ENCODE data around the gene LAMA2.

The LAMA2 gene

GRCh38 chr6:128857806-128858205, 25.1 kb upstream of the LAMA2 start:
- Histone ChIP-seq H3K27ac (ENCODE audit: insufficient read depth in 1 of 2, low read depth in 1 of 2, low read length in 2 of 2, poor library complexity in 1 of 2, severe bottlenecking in 2 of 2) (no peak overlapping the region), H3K36me3 (ENCODE audit: control insufficient read depth in 4 of 4, insufficient read depth in 4 of 4, low read length in 3 of 4) (no peaks in the 10 kb centered on the region), H3K4me1 (ENCODE audit: control extremely low read depth in 1 of 4, control insufficient read depth in 4 of 4, insufficient read depth in 4 of 4, low read length in 3 of 4) (no peaks in the 10 kb centered on the region), H3K27me3 (replicated peaks in 2 of 5; ENCODE audit: control insufficient read depth in 4 of 5, insufficient read depth in 5 of 5, low read length in 4 of 5) (no peaks in the 10 kb centered on the region), H3K9me3 (ENCODE audit: control extremely low read depth in 1 of 5, control insufficient read depth in 4 of 5, insufficient read depth in 2 of 5, low read depth in 1 of 5, low read length in 4 of 5) (no peaks in the 10 kb centered on the region), H3K4me3 (ENCODE audit: control insufficient read depth in 1 of 7, extremely low read depth in 1 of 7, insufficient read depth in 4 of 7, low read depth in 2 of 7, low read length in 6 of 7) (no peak overlapping the region)
- DNase-seq: no peak
- ChIA-PET POLR2A (no interaction called here), CTCF (no interaction called here)
- WGBS (ENCODE audit: insufficient coverage): 67% methylated on average over 5 of the region's 5 CpGs

- Histone ChIP-seq H3K27me3 (replicated peaks in 2 of 5; ENCODE audit: control insufficient read depth in 4 of 5, insufficient read depth in 5 of 5, low read length in 4 of 5) (no peaks in the 10 kb centered on the region), H3K9me3 (ENCODE audit: control extremely low read depth in 1 of 5, control insufficient read depth in 4 of 5, insufficient read depth in 2 of 5, low read depth in 1 of 5, low read length in 4 of 5) (no peaks in the 10 kb centered on the region), H3K27ac (ENCODE audit: insufficient read depth in 1 of 2, low read depth in 1 of 2, low read length in 2 of 2, poor library complexity in 1 of 2, severe bottlenecking in 2 of 2) (no peak overlapping the region), H3K4me3 (ENCODE audit: control insufficient read depth in 1 of 7, extremely low read depth in 1 of 7, insufficient read depth in 4 of 7, low read depth in 2 of 7, low read length in 6 of 7) (no peak overlapping the region), H3K4me1 (ENCODE audit: control extremely low read depth in 1 of 4, control insufficient read depth in 4 of 4, insufficient read depth in 4 of 4, low read length in 3 of 4) (no peaks in the 10 kb centered on the region), H3K36me3 (ENCODE audit: control insufficient read depth in 4 of 4, insufficient read depth in 4 of 4, low read length in 3 of 4) (no peaks in the 10 kb centered on the region)
- ChIA-PET CTCF (no interaction called here), POLR2A (no interaction called here)
- no peak for DNase-seq
- WGBS (ENCODE audit: insufficient coverage): no CpG with 5 or more reads among the region's 1 CpG
Observed at GRCh38 chr6:128860782-128861181, 22.2 kb upstream of the LAMA2 start.

- Histone ChIP-seq H3K4me3 (ENCODE audit: control insufficient read depth in 1 of 7, extremely low read depth in 1 of 7, insufficient read depth in 4 of 7, low read depth in 2 of 7, low read length in 6 of 7) (no peak overlapping the region), H3K27me3 (replicated peaks in 2 of 5; ENCODE audit: control insufficient read depth in 4 of 5, insufficient read depth in 5 of 5, low read length in 4 of 5) (no peaks in the 10 kb centered on the region), H3K4me1 (ENCODE audit: control extremely low read depth in 1 of 4, control insufficient read depth in 4 of 4, insufficient read depth in 4 of 4, low read length in 3 of 4) (no peaks in the 10 kb centered on the region), H3K36me3 (ENCODE audit: control insufficient read depth in 4 of 4, insufficient read depth in 4 of 4, low read length in 3 of 4) (no peaks in the 10 kb centered on the region), H3K27ac (ENCODE audit: insufficient read depth in 1 of 2, low read depth in 1 of 2, low read length in 2 of 2, poor library complexity in 1 of 2, severe bottlenecking in 2 of 2) (no peak overlapping the region), H3K9me3 (ENCODE audit: control extremely low read depth in 1 of 5, control insufficient read depth in 4 of 5, insufficient read depth in 2 of 5, low read depth in 1 of 5, low read length in 4 of 5) (no peaks in the 10 kb centered on the region)
- CTCF ChIA-PET: no interaction called here
- POLR2A ChIA-PET: no interaction called here
- DNase-seq: no peak
Observed at GRCh38 chr6:128863983-128864382, 19.0 kb upstream of the LAMA2 start.

GRCh38 chr6:128870746-128871145, 12.2 kb upstream of the LAMA2 start:
- Histone ChIP-seq H3K27me3 (replicated peaks in 2 of 5; ENCODE audit: control insufficient read depth in 4 of 5, insufficient read depth in 5 of 5, low read length in 4 of 5) (no peaks in the 10 kb centered on the region), H3K36me3 (ENCODE audit: control insufficient read depth in 4 of 4, insufficient read depth in 4 of 4, low read length in 3 of 4) (no peaks in the 10 kb centered on the region), H3K4me1 (ENCODE audit: control extremely low read depth in 1 of 4, control insufficient read depth in 4 of 4, insufficient read depth in 4 of 4, low read length in 3 of 4) (no peaks in the 10 kb centered on the region), H3K27ac (ENCODE audit: insufficient read depth in 1 of 2, low read depth in 1 of 2, low read length in 2 of 2, poor library complexity in 1 of 2, severe bottlenecking in 2 of 2) (no peak overlapping the region), H3K9me3 (ENCODE audit: control extremely low read depth in 1 of 5, control insufficient read depth in 4 of 5, insufficient read depth in 2 of 5, low read depth in 1 of 5, low read length in 4 of 5) (no peaks in the 10 kb centered on the region), H3K4me3 (ENCODE audit: control insufficient read depth in 1 of 7, extremely low read depth in 1 of 7, insufficient read depth in 4 of 7, low read depth in 2 of 7, low read length in 6 of 7) (no peak overlapping the region)
- ChIA-PET POLR2A (no interaction called here), CTCF (interaction anchor here (0.6 kb wide), 1 partner anchor 501 kb away, joined by 3 read pairs; no protein-coding TSS in a partner anchor)
- 97% methylated on average over 3 of the region's 3 CpGs for WGBS (ENCODE audit: insufficient coverage)
- no peak for DNase-seq

- POLR2A ChIA-PET: no interaction called here
- Histone ChIP-seq H3K27ac (ENCODE audit: insufficient read depth in 1 of 2, low read depth in 1 of 2, low read length in 2 of 2, poor library complexity in 1 of 2, severe bottlenecking in 2 of 2) (no peak overlapping the region), H3K36me3 (ENCODE audit: control insufficient read depth in 4 of 4, insufficient read depth in 4 of 4, low read length in 3 of 4) (no peaks in the 10 kb centered on the region), H3K27me3 (replicated peaks in 2 of 5; ENCODE audit: control insufficient read depth in 4 of 5, insufficient read depth in 5 of 5, low read length in 4 of 5) (no peaks in the 10 kb centered on the region), H3K9me3 (ENCODE audit: control extremely low read depth in 1 of 5, control insufficient read depth in 4 of 5, insufficient read depth in 2 of 5, low read depth in 1 of 5, low read length in 4 of 5) (no peaks in the 10 kb centered on the region), H3K4me3 (ENCODE audit: control insufficient read depth in 1 of 7, extremely low read depth in 1 of 7, insufficient read depth in 4 of 7, low read depth in 2 of 7, low read length in 6 of 7) (no peak overlapping the region), H3K4me1 (ENCODE audit: control extremely low read depth in 1 of 4, control insufficient read depth in 4 of 4, insufficient read depth in 4 of 4, low read length in 3 of 4) (no peaks in the 10 kb centered on the region)
- no peak for DNase-seq
- CTCF ChIA-PET: no interaction called here
Observed at GRCh38 chr6:128874863-128875262, 8.1 kb upstream of the LAMA2 start.

GRCh38 chr6:128882560-128882959, 378 bp upstream of the LAMA2 start:
- no peaks in the 10 kb centered on the region for H3K36me3 ChIP-seq (ENCODE audit: control insufficient read depth in 4 of 4, insufficient read depth in 4 of 4, low read length in 3 of 4)
- H3K9me3 ChIP-seq (ENCODE audit: control extremely low read depth in 1 of 5, control insufficient read depth in 4 of 5, insufficient read depth in 2 of 5, low read depth in 1 of 5, low read length in 4 of 5): no peaks in the 10 kb centered on the region
- H3K4me3 ChIP-seq (ENCODE audit: control insufficient read depth in 1 of 7, extremely low read depth in 1 of 7, insufficient read depth in 4 of 7, low read depth in 2 of 7, low read length in 6 of 7): no peak overlapping the region
- CTCF ChIA-PET: no interaction called here
- WGBS (ENCODE audit: insufficient coverage): 64% methylated on average over 2 of the region's 2 CpGs
- no peak for DNase-seq
- H3K27me3 ChIP-seq (replicated peaks in 2 of 5; ENCODE audit: control insufficient read depth in 4 of 5, insufficient read depth in 5 of 5, low read length in 4 of 5): peaks cover 4 to 25% (median 12%) of the 10 kb centered on the region in 5 experiments
- no peaks in the 10 kb centered on the region for H3K4me1 ChIP-seq (ENCODE audit: control extremely low read depth in 1 of 4, control insufficient read depth in 4 of 4, insufficient read depth in 4 of 4, low read length in 3 of 4)
- no peak overlapping the region for H3K27ac ChIP-seq (ENCODE audit: insufficient read depth in 1 of 2, low read depth in 1 of 2, low read length in 2 of 2, poor library complexity in 1 of 2, severe bottlenecking in 2 of 2)
- POLR2A ChIA-PET: no interaction called here

- H3K9me3 ChIP-seq (ENCODE audit: control extremely low read depth in 1 of 5, control insufficient read depth in 4 of 5, insufficient read depth in 2 of 5, low read depth in 1 of 5, low read length in 4 of 5): no peaks in the 10 kb centered on the region
- POLR2A ChIA-PET: no interaction called here
- 80% methylated on average over 1 of the region's 2 CpGs for whole genome bisulfite sequencing (ENCODE audit: insufficient coverage)
- H3K27ac ChIP-seq (ENCODE audit: insufficient read depth in 1 of 2, low read depth in 1 of 2, low read length in 2 of 2, poor library complexity in 1 of 2, severe bottlenecking in 2 of 2): no peak overlapping the region
- no peaks in the 10 kb centered on the region for H3K4me1 ChIP-seq (ENCODE audit: control extremely low read depth in 1 of 4, control insufficient read depth in 4 of 4, insufficient read depth in 4 of 4, low read length in 3 of 4)
- peaks cover 4 to 25% (median 12%) of the 10 kb centered on the region in 5 experiments for H3K27me3 ChIP-seq (replicated peaks in 2 of 5; ENCODE audit: control insufficient read depth in 4 of 5, insufficient read depth in 5 of 5, low read length in 4 of 5)
- H3K4me3 ChIP-seq (ENCODE audit: control insufficient read depth in 1 of 7, extremely low read depth in 1 of 7, insufficient read depth in 4 of 7, low read depth in 2 of 7, low read length in 6 of 7): no peak overlapping the region
- no peaks in the 10 kb centered on the region for H3K36me3 ChIP-seq (ENCODE audit: control insufficient read depth in 4 of 4, insufficient read depth in 4 of 4, low read length in 3 of 4)
- CTCF ChIA-PET: no interaction called here
- DNase-seq: no peak
Observed at GRCh38 chr6:128883906-128884305, 968 bp downstream of the LAMA2 start.

GRCh38 chr6:128885381-128885780, 2.4 kb downstream of the LAMA2 start:
- Histone ChIP-seq H3K36me3 (ENCODE audit: control insufficient read depth in 4 of 4, insufficient read depth in 4 of 4, low read length in 3 of 4) (no peaks in the 10 kb centered on the region), H3K27ac (ENCODE audit: insufficient read depth in 1 of 2, low read depth in 1 of 2, low read length in 2 of 2, poor library complexity in 1 of 2, severe bottlenecking in 2 of 2) (no peak overlapping the region), H3K4me3 (ENCODE audit: control insufficient read depth in 1 of 7, extremely low read depth in 1 of 7, insufficient read depth in 4 of 7, low read depth in 2 of 7, low read length in 6 of 7) (no peak overlapping the region), H3K9me3 (ENCODE audit: control extremely low read depth in 1 of 5, control insufficient read depth in 4 of 5, insufficient read depth in 2 of 5, low read depth in 1 of 5, low read length in 4 of 5) (no peaks in the 10 kb centered on the region), H3K4me1 (ENCODE audit: control extremely low read depth in 1 of 4, control insufficient read depth in 4 of 4, insufficient read depth in 4 of 4, low read length in 3 of 4) (no peaks in the 10 kb centered on the region), H3K27me3 (replicated peaks in 2 of 5; ENCODE audit: control insufficient read depth in 4 of 5, insufficient read depth in 5 of 5, low read length in 4 of 5) (peaks cover 4 to 25% (median 12%) of the 10 kb centered on the region in 5 experiments)
- CTCF ChIA-PET: no interaction called here
- no CpG with 5 or more reads among the region's 5 CpGs for WGBS (ENCODE audit: insufficient coverage)
- no peak for DNase-seq
- POLR2A ChIA-PET: no interaction called here

Measured in common myeloid progenitor, CD34-positive (primary cell).